ENCODE measurements around the gene ETFA.
A peak's percentile ranks its signal among the peaks of the same experiment; 100 is the strongest.

ETFA gene

GRCh38 chr15:76311100-76311953 is at the start of gene ETFA:
ETFA (minus strand) TSS chr15:76311469; CDS start chr15:76311388, 81 bp downstream.
- peak; percentile 95 for DNase-seq (ENCODE audit: low read depth)

- DNase-seq (ENCODE audit: low read depth): no peak
These were observed 49.1 kb upstream of the ETFA start for GRCh38 chr15:76360416-76360815.

DNA sequence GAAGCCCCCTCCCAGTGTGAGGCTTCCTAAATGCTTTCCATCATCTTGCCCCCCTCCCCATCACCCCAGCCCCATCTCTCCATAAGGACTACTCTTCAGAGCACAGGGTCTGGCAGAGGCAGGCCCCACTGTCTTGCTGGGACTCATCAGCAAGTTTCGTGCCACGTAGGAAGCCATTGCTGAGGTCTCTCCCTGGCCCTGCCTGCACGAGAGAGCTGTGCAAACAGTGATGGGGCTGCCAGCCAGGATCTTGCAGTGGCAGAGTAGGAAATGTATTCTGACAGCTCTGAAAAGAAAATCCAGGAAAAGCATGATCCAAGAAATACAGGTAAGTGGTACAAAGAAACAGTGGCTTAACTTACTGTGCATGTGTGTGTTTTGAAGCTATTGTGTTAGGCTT is 47.9 kb upstream of the ETFA start:
- DNase-seq (ENCODE audit: low read depth): no peak

- no peak for DNase-seq (ENCODE audit: low read depth)
These were observed 47.2 kb upstream of the ETFA start for GRCh38 chr15:76358453-76358852.

DNA sequence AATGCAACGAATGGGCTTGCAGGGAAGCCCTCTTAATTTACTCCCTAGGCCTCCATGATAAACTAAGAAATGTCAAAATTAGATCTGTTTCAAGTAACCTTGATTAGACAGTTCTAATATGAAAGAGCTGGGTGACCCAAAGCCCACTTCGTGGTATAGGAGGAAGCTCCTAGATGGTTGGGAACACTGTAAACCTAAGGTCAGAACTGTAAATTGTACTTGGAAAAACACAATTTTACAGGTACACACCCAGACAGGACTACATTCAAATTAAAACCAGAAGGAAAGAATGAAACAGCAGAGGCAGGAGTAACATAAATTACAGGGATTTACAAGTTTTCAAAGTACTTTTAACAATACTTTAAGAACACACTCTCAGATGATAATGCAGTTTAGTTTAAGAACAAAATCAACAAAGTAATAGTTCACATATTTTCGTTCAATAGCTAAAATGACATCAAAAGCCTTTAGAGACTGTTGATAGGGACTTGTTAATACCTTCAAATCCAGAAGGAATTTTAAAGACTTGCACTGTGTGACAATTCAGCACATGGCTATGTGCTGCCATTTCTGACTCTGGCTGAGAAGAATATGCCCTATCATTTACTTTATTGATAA is 43.7 kb upstream of the ETFA start:
- no peak for DNase-seq (ENCODE audit: low read depth)

DNA sequence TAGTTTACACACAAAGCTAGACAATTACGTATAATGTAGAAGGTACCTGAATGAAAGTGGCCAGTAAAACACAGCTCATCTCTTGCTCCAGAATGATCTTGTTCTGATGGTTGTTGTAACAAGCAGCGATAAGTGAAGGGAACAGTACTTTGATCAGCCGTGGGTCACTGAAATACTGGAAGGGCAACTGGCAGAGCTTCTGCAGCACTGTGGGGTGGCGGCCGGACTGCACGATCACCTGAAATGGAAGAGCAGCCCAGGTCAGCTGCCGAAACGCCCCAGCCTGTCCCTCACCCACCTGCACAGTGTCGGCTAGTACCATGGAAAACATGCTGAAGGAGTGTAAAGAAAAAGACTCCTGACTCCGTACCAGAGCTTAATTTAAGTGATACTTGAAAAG is 42.6 kb upstream of the ETFA start:
- DNase-seq (ENCODE audit: low read depth): no peak

DNA sequence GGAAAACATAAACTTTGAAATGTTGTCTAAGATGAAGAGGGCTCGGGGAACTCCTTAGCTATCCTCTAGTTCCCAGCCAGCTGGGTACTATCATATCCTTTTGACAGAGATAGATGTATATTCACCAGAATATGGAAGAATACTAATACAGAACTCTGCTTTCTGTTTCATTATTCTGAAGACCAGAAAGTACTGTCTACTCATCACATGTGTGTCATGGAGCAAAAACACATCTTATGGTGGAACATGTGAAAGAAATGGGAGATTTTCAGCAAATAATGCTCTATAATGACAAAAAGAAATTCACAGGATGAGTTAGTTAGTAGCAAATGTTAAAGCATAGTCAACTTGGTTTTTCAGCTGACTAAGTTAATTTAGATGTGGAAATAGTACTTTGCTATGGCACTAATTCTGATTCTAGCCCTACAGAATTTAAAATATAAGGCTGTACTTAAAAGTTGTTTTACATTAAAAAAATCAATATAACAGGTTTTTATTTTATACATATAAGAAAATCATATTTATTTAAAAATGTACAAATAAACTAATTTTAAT is 41.8 kb upstream of the ETFA start:
- no peak for DNase-seq (ENCODE audit: low read depth)

DNA sequence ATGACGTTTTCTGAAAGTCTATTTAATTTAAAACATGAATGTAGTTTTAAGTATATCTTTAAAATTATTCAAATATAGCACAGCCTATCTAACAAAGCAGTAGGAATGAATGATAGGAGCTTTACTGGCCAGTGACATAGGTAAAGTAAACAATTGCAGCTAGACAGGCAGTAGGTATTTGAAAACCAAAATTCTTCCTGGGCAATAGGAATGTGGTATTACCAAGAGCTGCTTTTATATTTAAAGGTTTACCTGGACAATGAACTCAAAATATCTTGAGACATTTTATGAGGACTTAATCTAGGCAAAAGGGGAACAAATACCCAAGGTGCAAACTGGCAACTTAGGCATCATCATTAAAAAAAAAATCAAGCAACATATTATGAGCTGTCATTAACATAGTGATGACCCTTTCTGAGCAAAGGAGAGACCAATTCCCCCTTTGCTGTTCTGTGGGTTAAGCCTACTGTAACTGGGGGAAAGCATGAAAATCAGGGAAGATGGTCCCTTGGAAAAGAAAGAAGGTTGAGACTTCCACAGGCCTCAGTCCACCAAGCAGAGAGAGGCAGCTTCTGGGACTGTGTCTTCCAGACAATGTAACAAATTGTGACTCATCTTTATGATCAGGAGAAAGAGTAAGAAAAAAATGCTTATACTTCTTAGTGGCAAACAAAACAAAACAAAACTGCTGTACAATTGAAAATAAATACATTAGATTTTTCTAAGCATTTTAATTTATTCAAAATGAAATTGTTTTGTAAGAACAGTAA is 38.2 kb upstream of the ETFA start:
- no peak for DNase-seq (ENCODE audit: low read depth)

GRCh38 chr15:76347482-76348055 is 36.3 kb upstream of the ETFA start:
- no peak for DNase-seq (ENCODE audit: low read depth)

- DNase-seq (ENCODE audit: low read depth): no peak
These were observed 35.6 kb upstream of the ETFA start for GRCh38 chr15:76346669-76347481.

- DNase-seq (ENCODE audit: low read depth): no peak
These were observed 34.8 kb upstream of the ETFA start for GRCh38 chr15:76345880-76346668.

- DNase-seq (ENCODE audit: low read depth): no peak
These were observed 34.3 kb upstream of the ETFA start for GRCh38 chr15:76345583-76345879.

GRCh38 chr15:76344893-76345582 is 33.8 kb upstream of the ETFA start:
- DNase-seq (ENCODE audit: low read depth): no peak

- DNase-seq (ENCODE audit: low read depth): no peak
These were observed 32.2 kb upstream of the ETFA start for GRCh38 chr15:76343313-76343996.

- DNase-seq (ENCODE audit: low read depth): no peak
These were observed 31.3 kb upstream of the ETFA start for GRCh38 chr15:76342382-76343201.

DNA sequence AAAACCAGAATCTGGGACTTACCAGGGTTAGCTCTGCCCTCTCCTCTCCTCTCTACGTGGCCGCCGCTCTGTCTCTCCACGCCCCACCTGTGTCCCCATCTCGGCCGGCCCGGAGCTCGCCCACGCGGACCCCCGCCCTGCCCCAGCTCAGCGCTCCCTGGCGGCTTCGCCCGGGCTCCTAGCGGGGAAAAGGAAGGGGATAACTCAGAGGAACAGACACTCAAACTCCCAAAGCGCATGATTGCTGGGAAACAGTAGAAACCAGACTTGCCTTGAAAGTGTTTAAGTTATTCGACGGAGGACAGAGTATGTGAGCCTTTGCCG is 30.8 kb upstream of the ETFA start:
- no peak for DNase-seq (ENCODE audit: low read depth)

DNA sequence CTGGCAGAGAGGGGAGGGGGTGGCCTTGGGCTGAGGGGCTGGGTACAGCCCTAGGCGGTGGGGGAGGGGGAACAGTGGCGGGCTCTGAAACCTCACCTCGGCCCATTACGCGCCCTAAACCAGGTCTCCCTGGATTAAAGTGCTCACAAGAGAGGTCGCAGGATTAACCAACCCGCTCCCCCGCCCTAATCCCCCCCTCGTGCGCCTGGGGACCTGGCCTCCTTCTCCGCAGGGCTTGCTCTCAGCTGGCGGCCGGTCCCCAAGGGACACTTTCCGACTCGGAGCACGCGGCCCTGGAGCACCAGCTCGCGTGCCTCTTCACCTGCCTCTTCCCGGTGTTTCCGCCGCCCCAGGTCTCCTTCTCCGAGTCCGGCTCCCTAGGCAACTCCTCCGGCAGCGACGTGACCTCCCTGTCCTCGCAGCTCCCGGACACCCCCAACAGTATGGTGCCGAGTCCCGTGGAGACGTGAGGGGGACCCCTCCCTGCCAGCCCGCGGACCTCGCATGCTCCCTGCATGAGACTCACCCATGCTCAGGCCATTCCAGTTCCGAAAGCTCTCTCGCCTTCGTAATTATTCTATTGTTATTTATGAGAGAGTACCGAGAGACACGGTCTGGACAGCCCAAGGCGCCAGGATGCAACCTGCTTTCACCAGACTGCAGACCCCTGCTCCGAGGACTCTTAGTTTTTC is 30.2 kb upstream of the ETFA start:
- DNase-seq (ENCODE audit: low read depth): no peak

GRCh38 chr15:76340803-76341365 is 29.6 kb upstream of the ETFA start:
- DNase-seq (ENCODE audit: low read depth): no peak
